ENCODE results near the gene SMCO4.
A peak's percentile ranks its signal among the peaks of the same experiment; 100 is the strongest.
"Not testable (repeated sequence)": the region's sequence is repeated elsewhere in the genome, so short reads cannot be mapped to it uniquely, and the experiment has no call there.

SMCO4 gene, protein sequence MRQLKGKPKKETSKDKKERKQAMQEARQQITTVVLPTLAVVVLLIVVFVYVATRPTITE

DNA sequence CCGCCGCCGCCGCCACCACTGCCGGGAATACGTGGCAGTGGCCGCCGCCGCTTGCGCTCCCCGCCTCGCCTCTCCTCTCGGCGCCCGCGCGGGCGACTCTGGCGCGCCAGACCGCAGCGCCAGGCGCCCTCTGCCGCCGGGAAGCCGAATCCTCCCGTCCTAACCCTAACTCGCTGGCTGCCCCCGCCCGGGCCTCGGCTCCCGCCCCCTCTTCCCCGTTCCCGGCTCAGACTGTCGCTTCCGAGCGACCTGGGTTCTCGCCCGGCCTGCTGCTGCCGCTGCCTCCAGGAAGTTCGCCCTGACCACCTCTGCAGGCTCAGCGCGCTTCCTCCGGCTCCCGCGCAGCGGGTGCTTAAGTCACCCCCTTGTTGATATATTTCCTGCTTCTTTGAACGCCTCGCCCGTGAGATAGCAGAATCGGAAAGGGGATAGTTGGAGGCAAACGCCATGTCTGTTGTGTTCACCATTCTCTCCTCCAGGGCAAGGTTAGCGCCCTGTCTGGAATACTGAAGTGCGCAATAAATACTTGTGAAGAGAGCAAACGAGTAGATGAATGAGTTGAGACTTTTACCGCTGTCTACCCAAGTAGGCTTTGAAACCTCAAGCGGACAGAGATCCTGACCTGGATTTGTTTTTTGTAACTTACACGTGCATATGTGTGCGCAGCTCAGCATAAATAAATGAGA is at the start of gene SMCO4:
Gene SMCO4 (minus strand): TSS at position 100 of the 686 bp plus-strand sequence. CDS start 64,202 bp downstream, outside the sequence.
- DNase-seq = peak; percentile 64 to 67

DNA sequence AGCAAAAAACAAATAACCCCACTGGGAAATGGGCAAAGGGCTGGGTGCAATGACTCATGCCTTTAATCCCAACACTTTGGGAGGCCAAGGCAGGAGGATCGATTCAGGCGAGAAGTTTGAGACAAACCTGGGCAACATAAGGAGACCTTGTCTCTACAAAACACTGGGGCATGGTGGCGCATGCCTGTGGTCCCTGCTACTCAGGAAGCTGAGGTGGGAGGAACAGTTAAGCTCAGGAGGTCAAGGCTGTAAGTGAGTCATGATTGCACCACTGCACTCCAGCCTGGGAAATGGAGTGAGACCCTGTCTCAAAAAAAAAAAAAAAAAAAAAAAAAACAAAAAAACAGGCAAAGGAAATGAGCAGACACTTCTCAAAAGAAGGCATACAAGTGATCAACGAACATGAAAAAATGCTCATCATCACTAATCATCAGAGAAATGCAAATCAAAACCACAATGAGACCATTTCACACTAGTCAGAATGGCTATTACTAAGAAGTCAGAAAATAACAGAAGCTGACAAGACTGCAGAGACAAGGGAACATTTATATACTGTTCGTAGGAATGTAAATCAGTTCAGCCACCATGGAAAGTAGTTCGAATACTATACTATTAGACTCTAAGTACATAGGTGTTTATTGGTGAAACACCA is 48.2 kb upstream of the SMCO4 start:
- peak in 1 of 2 donors; percentile 4 for DNase-seq

DNA sequence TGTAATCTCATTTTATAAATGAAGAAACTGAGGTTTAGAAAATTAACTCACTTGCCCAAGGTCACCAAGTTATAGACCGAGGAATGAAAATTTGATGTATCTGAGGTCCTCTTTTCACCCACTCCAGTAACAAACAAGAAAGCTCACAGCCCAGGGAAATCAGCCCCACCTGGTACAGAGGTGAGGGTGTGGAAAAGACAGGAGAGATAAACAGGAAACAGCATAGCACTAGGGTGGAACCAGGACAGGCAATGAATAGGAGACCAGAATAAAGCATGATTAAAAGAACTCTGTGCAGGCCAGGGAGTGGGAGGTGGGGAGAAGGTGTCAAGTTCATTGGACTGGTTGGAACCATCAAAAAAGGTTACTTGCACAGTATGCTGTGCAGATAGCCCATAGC is 46.2 kb upstream of the SMCO4 start:
- DNase-seq = no peak

DNA sequence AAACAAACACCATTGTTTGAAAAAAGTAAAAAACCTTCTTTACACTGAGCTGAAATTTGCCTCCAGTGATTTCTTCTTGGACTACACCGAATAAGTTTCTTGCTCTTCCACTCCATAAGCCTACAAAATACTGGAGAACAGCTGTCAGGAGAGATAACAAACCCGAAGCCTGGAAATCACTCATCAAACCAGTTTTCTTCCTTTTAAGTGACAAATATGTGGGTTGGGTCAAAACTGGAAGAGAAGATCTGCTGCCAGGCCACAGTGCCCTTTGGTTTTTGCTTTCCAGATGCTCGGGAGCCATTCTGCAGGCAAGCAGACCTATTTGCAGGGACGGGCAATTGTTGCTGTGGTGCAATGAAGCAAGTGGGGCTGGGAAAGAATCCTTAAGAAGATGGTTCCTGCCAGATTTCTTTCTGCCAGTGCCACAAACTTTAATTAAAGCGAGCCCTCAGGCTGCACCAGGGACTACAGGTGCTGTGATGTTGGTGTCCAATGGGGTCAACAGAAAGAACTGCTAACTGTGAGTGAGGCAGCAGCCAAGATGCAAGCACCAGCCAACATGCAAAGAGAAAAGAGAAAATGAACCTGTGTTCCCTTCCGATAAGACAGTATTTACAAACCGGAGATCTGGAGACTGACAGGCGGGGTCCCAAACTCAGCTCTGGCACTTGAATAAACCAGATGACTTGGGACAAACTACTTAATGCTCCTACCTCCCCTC is 44.8 kb upstream of the SMCO4 start:
- DNase-seq = no peak

DNA sequence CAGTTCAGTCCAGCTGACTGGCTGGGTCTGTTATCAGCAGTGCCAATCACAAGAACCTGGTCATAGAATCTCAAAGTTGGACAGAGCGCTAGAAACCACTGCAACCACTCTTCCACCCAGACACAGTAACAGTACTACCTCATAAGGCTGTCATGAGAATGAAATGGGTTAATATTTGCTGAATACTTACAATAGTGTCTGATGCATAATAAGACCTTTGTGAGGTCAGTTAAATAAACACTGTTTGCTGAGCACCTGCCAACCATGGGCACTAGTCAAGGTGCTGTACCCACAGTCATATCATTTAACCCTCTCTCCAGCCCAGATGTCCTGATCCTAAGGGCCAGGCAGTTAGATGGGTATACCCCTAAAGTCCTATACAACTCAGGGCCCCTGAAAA is 44.2 kb upstream of the SMCO4 start:
- DNase-seq = not testable (repeated sequence)

DNA sequence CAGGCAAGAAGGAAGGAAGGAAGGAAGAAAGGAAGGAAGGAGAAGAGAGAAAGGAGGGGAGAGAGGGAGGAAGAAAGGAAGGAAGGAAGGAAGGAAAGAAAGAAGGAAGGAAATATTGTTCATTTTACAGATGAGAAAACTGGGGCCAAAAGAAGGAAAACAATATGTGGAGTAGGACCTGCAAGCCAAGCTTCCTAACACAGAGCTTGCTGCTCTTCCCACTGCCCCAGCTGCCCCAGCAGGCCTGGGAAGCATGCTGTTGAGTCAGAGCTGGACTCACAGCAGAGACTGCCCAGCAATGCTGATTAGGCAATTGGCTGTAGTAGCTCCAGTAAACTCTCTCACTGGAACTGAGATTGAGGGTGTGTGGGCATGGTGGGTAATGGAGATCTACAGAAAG is 42.6 kb upstream of the SMCO4 start:
- DNase-seq = no peak

DNA sequence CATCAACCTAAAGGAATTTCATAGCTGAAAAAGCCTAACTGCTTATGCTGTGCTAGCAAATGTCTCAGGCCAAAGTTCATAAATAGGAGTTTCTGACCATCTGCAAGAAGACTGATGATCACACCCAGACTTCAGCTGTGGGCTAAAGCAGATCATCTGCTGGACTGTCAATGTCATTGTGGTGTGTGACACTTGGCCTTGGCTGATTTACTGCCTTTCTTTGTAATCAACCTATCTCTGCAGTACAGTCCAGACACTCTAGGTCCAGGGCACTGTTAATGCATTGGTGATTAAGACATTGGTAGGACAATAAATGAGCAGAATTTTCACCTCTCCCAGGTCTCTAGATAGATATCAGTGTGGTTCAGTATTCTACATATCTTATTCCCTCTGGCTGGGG is 40.3 kb upstream of the SMCO4 start:
- DNase-seq = no peak

DNA sequence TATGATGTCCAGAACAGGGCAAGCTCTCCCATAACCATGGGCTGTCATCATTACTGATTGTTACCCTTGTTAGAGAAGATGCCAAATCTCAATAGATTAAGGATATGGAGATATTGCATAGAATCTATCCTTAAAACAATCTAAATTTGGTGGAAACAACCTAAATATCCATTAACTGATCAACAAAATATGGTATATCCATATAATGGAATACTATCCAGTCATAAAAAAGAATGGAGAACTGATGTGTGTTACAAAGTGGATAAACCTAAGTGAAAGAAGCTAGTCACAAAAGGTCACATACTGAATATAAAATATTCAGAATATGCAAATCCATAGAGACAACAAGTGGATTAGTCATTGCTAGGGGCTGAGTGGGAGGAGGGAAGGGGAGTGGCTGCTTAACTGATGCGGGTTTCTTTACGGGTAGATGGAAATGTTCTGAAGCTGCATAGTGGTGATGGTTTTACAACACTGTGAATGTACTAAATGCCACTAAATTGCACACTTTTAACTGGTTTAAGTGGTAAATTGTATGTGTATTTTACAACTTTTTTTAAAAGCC is 36.1 kb upstream of the SMCO4 start:
- no peak for DNase-seq

DNA sequence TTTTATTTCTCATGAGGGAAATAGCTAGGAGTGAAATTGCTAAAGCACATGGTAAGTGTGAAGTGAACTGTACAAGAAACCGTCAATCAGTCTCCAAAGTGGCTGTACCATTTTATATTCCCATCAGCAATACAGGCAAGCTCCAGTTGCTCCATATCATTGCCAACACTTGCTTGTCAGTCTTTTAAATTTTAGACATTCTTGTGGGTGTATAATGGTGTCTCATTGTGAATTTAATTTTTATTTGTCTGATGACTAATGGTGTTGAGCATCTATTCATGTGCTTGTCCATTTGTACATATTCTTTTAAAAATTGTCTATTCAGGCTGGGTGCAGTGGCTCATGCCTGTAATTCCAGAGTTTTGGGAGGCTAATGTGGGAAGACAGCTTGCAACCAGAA is 34.1 kb upstream of the SMCO4 start:
- DNase-seq = no peak

DNA sequence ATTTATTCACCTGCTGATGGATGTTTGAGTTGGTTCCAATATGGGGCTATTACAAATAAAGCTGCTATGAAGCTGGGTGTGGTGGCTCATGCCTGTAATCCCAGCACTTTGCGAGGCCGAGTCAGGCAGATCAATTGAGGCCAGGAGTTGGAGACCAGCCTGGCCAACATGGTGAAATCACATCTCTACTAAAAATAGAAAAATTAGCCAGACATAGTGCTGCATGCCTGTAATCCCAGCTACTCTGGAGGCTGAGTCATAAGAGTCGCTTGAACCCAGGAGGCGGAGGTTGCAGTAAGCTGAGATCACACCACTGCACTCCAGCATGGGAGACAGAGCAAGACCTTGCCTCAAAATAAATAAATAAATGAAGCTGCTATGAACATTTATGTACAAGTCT is 33.7 kb upstream of the SMCO4 start:
- DNase-seq = not testable (repeated sequence)

DNA sequence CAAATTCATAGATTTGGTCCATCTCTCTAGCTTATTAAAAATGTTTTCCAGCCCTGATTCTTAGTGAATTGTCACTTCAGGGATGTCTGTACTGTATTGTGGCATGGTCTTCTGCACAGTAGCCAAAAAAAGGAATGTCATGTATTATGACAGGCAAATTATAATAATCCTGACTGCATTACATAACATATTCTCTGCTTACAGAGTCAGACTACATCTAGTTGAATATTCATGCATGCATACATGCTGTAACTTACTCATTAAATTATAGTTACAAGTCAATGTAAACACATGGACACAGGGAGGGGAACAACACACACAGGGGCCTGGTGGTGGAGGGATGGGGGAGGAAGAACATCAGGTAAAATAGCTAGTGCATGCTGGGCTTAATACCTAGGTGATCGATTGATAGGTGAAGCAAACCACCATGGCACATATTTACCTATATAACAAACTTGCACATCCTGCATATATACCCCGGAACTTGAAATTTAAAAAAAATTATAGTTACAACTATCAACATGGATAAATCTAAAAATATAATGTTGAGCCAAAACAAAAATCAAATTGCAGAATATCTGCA is 31.5 kb upstream of the SMCO4 start:
- no peak for DNase-seq

DNA sequence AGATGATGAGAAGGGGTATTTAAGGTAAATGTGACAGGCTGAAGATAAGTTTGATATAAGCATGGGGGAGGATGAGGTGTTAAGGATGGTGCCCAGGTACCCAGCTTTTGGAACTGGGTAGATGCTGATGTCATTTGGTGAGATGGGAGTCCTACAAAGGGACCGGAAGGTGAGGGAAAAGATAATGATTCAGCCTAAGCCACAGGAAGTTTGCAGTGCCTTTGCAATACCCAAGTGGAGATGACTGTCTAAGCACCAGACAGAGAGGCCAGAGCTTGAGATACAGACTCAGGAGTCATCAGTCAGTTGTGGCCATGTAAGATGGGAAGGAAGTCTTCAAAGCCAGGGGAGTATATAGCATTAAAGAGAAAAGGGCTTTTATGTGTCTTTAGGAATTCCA is 30.0 kb upstream of the SMCO4 start:
- DNase-seq = no peak

DNA sequence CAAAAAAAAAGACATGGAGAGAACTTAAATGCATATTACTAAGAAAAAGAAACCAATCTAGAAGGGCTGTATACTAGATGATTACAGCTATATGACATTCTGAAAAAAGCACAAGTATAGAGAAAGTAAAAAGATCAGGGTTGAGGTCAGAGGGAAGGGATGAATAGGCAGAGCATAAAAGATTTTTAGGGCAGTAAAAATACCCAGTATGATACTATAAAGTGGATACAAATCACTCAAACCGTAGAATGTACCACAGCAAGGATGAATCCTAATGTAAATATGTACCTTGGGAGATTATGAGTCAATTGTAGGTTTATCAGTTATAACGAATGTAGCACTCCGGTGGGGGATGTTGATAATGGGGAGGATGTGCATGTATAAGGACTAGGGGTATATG is 29.4 kb upstream of the SMCO4 start:
- no peak for DNase-seq

DNA sequence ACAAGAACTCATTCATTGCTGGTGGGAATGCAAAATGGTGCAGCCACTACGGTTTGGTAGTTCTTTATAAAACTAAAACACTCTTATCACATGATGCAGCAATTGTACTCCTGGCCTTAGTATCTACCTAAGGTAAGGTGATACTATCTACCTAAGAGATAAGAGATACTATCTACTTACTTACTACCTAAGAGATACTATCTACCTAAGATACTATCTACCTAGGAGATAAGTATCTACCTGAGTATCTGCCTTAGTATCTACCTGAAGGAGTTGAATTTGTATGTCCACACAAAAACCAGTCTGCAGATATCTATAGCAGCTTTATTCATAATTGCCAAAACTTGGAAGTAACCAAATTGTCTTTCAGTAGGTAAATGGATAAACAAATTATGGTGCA is 29.0 kb upstream of the SMCO4 start:
- no peak for DNase-seq

DNA sequence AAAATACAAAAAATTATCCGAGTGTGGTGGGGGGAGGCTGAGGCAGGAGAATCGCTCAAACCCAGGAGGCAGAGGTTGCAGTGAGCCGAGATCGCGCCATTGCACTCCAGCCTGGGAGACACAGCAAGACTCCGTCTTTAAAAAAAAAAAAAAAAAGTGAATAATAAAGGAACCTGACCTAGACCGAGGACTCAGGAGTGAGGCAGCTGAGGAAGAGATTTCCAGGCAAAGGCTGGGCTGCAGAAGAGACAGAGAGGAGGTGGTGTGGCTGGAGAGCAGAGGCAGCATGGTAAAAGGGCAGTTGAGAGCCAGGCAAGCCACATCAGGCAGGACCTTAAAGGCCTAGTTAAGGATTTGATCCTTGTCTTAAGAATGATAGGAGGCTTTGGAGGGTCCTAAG is 28.4 kb upstream of the SMCO4 start:
- no peak for DNase-seq

DNA sequence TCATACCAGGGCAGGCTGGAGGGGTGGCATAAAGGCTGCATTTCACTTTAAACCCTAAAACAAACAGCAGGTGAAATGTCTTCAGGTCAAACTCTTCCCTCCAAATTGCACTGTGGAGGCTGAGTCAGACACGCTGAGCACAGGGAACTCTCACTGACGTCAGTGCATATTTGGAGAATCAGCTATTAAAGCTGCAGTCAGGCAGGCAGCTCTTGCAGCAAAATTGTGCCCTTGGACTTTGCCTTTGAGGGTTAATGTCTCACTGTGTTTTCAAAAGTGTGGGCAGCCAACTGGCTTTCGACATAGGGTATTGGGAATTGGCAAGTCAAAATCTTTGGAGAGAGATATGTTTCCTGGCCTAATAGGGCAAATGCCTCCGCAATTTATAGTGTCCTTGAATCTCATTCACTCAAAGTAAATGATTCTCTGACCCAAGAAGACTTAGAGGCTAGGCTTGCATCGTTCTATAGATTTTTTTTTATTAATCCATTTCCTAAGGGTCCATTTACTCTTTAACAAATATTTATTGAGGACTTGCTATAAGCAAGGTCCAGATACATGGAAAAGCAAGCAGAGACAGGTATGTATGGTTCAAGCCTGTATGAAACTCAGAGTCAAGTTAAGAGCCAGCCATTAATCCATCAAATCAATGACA is 27.7 kb upstream of the SMCO4 start:
- DNase-seq = no peak

DNA sequence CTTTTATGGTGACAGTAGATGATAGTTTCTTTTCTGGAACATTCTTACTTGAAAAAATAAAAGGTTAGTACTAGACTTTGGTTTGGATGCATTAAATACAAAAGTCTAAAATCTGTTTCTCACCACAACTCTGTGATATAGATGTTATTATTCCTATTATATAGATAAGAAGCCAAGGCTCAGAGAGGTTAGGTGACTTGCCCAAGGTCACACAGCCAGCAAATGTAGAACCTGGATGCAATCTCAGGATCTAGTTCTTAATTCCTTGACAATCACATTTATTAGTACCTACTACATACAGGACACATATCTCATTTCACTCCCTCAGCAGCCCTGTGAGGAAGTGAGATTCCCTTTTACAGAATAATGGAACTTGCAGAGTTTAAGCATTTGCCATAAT is 26.3 kb upstream of the SMCO4 start:
- no peak for DNase-seq

DNA sequence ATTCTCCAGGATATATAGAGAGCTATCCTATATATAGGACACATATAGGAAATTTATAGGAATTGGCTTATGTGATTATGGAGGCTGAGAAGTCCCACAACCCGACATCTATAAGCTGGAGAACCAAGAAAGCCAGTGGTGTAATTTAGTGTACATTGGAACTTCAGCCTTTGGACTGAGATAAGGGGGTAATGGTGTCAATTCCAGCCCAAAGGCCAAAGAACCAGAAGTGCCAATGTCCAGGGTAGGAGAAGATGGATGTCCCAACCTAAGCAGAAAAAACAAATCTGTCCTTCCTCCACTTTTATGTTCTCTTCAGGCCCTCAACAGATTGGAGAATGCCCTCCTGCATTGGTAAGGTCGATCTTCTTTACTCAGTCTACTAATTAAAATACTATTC is 25.5 kb upstream of the SMCO4 start:
- DNase-seq = no peak

DNA sequence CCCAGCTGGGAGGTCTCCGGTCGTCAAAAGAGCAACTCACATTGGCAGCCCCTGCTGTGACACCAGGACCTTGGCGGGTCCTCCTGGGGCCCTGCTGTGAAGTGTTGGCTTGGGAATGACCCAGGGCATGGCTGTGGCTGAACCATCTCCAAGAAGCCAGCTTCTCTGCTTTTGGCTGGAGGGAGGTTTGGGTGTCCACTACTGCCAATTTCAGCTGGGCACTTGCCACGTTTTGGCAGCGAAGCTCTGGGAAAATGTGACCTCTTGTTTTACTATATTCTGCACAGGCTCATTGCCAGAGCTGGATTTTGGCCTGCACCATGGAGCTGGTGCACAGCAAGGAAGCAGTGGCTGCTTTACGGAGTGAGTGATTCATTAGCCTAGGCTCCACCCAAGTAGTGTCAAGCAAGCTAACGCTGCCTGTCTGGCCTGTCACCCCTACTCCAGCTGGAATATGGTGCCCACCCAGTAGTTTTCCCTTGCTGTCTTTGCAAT is 24.3 kb upstream of the SMCO4 start:
- DNase-seq = no peak

DNA sequence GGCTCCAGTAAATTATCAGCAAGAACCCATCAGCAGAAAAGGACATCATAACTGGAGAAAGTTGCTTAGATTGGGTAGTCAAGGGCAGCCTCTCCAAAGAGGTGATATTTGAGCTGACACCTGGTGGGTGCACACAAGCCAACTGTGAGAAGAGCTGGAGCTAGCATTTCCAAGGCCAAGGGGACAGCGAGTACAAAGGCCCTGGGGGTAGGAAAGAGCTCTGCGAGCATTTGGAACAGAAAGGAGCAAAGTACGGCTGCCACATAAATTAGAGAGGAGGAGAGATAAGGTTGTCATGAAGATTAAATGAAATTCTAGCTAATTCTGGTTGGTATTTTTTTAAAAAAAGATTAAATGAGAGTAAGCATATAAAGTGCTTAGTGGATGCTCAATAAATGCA is 21.7 kb upstream of the SMCO4 start:
- no peak for DNase-seq

DNA sequence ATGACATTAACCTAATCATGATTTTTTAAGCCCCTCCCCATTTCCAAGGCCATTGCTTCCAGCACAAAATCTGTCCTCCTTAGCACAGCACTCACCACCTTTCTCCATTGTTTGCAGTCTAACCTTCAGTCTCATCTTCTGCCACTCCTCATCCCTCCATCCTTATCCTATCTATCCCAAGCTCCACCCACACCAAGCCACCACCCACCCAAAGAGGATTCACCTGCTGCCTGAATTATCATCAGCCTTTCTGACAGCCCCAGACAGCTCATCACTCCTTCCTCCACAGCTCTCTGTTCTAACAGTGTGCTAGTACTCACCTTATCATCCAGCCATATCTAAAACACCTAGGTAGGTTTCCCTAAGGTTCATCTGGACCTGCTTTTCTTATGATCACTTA is 20.7 kb upstream of the SMCO4 start:
- no peak for DNase-seq

DNA sequence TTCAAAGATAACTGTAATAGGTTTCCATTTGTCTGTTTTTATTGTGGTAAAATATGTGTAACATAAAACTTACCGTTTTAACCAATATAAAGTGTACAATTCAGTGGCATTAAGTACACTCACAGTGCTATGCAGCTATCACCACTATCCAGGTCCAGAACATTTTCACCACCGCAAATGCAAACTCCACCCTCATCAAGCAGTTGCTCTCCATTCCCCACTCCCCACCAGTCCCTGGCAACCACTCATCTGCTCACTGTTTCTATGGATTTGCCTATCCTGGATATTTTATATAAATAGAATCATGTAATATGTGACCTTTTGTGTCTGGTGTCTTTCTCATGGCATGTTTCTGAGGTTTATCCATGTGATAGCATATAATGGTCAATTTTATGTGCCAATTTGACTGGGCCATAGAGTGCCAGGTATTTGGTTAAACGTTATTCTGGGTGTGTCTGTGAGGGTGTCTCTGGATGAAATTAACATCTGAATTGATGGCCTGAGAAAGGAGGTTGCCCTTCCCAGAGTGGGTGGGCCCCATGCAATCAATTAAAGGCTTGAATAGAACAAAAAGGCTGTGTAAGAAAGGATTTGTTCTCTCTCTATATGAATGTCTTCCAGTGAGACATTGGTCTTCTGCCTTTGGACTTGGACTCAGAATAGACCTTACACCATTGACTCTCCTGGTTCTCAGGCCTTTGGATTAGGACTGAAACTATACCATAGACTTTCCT is 17.2 kb upstream of the SMCO4 start:
- no peak for DNase-seq
